OCI-LY3 (cell line): ENCODE measurements around the gene MEPE.

Source experiments
- CTCF ChIP-seq: fragments of 200-600, 300-600 bp; sonication (generic); IDR thresholded peaks from 2 replicates; pipeline ENCODE4 v1.5.1; 2014; ENCODE audit warnings: antibody characterized with exemption, low read length, low read depth
- EZH2phosphoT487 ChIP-seq: fragments of 200-600 bp; shearing (Covaris generic); IDR thresholded peaks from 2 replicates; pipeline ENCODE4 v1.6.1; 2018; ENCODE audit warnings: antibody characterized with exemption, mixed run types, low read depth

- TF ChIP-seq CTCF (no peak), EZH2phosphoT487 (no peak)
These were observed 26.2 kb upstream of the MEPE start for GRCh38 chr4:87806520-87806919.
